Measurements from ENCODE around the gene CDH13. TPM values are rescaled to one million over a fixed set of nuclear protein-coding genes. Genes with fewer than 3 reads are reported as not detected.

CDH13 gene
- total and polyA plus RNA-seq, 10 of the 15 experiments (the other 5 are each of a cell fraction or from before 2014, with no cell fraction given), result under 0.01 to 0.05 TPM; not detected in 8

GRCh38 chr16:82651921-82652601 lies 25.3 kb downstream of the CDH13 start (continued):
- TF ChIP-seq SPI1 (IDR thresholded peaks at IDR 0.05; ENCODE audit: borderline replicate concordance, insufficient read depth, low read depth, low read length) (peak; percentile 100), MLLT1 (IDR thresholded peaks at IDR 0.05) (0 out of 2 replicates have a peak, but pooled peaks have one; percentile 57), MYC (IDR thresholded peaks at IDR 0.05; ENCODE audit: insufficient read depth, insufficient read length, insufficient replicate concordance, low read length, severe bottlenecking) (no peak), EZH2 (IDR thresholded peaks at IDR 0.05; ENCODE audit: borderline replicate concordance, control insufficient read depth, low read depth, low read length) (no peak), YY1 (IDR thresholded peaks at IDR 0.05; ENCODE audit: low read depth, low read length) (0 out of 2 replicates have a peak, but pooled peaks have one; percentile 10), ZNF24 (IDR thresholded peaks at IDR 0.05) (no peak), RBBP5 (conservative IDR thresholded peaks at IDR 0.05) (0 out of 2 replicates have a peak, but pooled peaks have one; percentile 36), KLF5 (IDR thresholded peaks at IDR 0.05; ENCODE audit: partially characterized antibody) (no peak), BHLHE40 (IDR thresholded peaks at IDR 0.05; ENCODE audit: borderline replicate concordance in 1 of 2, low read depth in 2 of 2, low read length in 1 of 2) (peak; percentile 3 to 57; a peak in 2 of 4 replicates), SREBF1 (IDR thresholded peaks at IDR 0.05; ENCODE audit: low read length) (no peak), KAT2A (conservative IDR thresholded peaks at IDR 0.05; ENCODE audit: control insufficient read depth, low read depth, low read length) (no peak), SRF (IDR thresholded peaks at IDR 0.05; ENCODE audit: low read depth in 2 of 2, low read length in 2 of 2) (0 out of 4 replicates have a peak, but pooled peaks of 1 of the 2 experiments have one; percentile 40), BCLAF1 (IDR thresholded peaks at IDR 0.05) (no peak), ZBTB40 (IDR thresholded peaks at IDR 0.05; ENCODE audit: borderline replicate concordance) (0 out of 2 replicates have a peak, but pooled peaks have one; percentile 26), WRNIP1 (IDR thresholded peaks at IDR 0.05; ENCODE audit: borderline replicate concordance, low read depth, low read length) (no peak)
- TF ChIP-seq, protein P1, sequence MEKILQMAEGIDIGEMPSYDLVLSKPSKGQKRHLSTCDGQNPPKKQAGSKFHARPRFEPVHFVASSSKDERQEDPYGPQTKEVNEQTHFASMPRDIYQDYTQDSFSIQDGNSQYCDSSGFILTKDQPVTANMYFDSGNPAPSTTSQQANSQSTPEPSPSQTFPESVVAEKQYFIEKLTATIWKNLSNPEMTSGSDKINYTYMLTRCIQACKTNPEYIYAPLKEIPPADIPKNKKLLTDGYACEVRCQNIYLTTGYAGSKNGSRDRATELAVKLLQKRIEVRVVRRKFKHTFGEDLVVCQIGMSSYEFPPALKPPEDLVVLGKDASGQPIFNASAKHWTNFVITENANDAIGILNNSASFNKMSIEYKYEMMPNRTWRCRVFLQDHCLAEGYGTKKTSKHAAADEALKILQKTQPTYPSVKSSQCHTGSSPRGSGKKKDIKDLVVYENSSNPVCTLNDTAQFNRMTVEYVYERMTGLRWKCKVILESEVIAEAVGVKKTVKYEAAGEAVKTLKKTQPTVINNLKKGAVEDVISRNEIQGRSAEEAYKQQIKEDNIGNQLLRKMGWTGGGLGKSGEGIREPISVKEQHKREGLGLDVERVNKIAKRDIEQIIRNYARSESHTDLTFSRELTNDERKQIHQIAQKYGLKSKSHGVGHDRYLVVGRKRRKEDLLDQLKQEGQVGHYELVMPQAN (conservative IDR thresholded peaks at IDR 0.05), result no peak
